ENCODE data around the gene CCDC85B. TPM values are rescaled to one million over a fixed set of nuclear protein-coding genes. Genes with fewer than 3 reads are reported as not detected.

Gene CCDC85B
- total RNA-seq, 6 experiments from 2014 or later, result 4.9 to 19.2 (median 6.6) TPM

DNA sequence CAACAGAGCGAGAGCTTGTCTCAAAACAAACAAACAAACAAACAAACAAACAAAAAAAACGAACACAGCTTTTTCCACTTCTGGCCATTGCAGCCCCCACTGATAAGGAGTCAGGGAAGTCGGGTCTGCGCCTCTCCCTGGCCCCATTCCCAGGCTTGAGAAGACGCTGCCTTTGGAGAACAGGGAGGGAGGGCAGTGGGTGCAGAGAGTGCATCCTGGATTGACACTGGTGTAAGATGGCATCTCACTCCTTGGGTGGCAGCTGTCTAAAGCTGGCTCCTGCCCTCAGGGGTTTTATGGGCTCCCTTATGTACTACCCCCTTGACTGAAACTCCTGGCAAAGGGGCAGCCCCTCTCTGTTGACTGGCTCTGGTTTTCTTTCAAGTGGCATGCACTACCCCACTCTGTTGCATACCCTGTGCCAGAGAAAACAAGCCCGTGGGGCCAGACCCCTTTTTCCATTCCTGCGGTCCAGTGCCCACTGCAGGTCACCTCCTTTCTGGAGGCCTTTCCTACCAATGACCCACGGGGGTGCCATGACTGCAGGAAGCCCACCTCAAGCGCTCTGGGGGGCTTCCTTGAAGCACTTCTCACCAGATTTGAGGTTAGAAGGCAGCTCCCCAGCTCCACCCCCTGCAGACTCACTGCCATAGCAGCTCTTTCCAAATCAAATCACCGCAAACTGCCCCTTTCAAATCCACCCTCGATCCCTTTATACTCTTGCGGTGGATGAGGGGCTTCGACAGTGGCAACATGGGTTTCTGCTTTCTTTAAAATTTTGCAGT, 41.5 kb downstream of the CCDC85B start:
- H3K9me3 ChIP-seq, result no peaks in the 10 kb centered on the region
- no peak for DNase-seq
- no peak for ATAC-seq
- no peaks in the 10 kb centered on the region for H3K36me3 ChIP-seq
- intact Hi-C loops (cut with DNase I), result no loop called here
- 43% methylated on average over 10 of the region's 13 CpGs for WGBS (ENCODE audit: insufficient coverage, low coverage, low lambda C conversion rate, missing lambda C conversion rate)
- no peaks in the 10 kb centered on the region for H3K4me1 ChIP-seq
- no peak overlapping the region for H3K27ac ChIP-seq
- H3K4me3 ChIP-seq, result no peak overlapping the region
- no peaks in the 10 kb centered on the region for H3K27me3 ChIP-seq
- no peak for TF ChIP-seq POLR2A (IDR thresholded peaks at IDR 0.05)
- TF ChIP-seq, protein P1, sequence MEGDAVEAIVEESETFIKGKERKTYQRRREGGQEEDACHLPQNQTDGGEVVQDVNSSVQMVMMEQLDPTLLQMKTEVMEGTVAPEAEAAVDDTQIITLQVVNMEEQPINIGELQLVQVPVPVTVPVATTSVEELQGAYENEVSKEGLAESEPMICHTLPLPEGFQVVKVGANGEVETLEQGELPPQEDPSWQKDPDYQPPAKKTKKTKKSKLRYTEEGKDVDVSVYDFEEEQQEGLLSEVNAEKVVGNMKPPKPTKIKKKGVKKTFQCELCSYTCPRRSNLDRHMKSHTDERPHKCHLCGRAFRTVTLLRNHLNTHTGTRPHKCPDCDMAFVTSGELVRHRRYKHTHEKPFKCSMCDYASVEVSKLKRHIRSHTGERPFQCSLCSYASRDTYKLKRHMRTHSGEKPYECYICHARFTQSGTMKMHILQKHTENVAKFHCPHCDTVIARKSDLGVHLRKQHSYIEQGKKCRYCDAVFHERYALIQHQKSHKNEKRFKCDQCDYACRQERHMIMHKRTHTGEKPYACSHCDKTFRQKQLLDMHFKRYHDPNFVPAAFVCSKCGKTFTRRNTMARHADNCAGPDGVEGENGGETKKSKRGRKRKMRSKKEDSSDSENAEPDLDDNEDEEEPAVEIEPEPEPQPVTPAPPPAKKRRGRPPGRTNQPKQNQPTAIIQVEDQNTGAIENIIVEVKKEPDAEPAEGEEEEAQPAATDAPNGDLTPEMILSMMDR (IDR thresholded peaks at IDR 0.05), result no peak

GRCh38 chr11:65932558-65932919, 42.1 kb downstream of the CCDC85B start:
- WGBS (ENCODE audit: insufficient coverage, low coverage, low lambda C conversion rate, missing lambda C conversion rate), result 44% methylated on average over 9 of the region's 9 CpGs
- TF ChIP-seq, protein P1 (IDR thresholded peaks at IDR 0.05), result no peak
- no peak for TF ChIP-seq POLR2A (IDR thresholded peaks at IDR 0.05)

GRCh38 chr11:65934014-65934413, 43.5 kb downstream of the CCDC85B start:
- DNase-seq (no peak), ATAC-seq (no peak)
- no peaks in the 10 kb centered on the region for H3K9me3 ChIP-seq
- intact Hi-C loops (cut with DNase I), result no loop called here
- 56% methylated on average over 3 of the region's 4 CpGs for WGBS (ENCODE audit: insufficient coverage, low coverage, low lambda C conversion rate, missing lambda C conversion rate)
- TF ChIP-seq, protein P1 (IDR thresholded peaks at IDR 0.05), result no peak
- no peak for TF ChIP-seq POLR2A (IDR thresholded peaks at IDR 0.05)
- no peak overlapping the region for H3K4me3 ChIP-seq
- no peaks in the 10 kb centered on the region for H3K27me3 ChIP-seq
- H3K27ac ChIP-seq, result no peak overlapping the region
- H3K4me1 ChIP-seq, result no peaks in the 10 kb centered on the region
- no peaks in the 10 kb centered on the region for H3K36me3 ChIP-seq

More at GRCh38 chr11:65932558-65932919, 42.1 kb downstream of the CCDC85B start:
- DNase-seq (no peak), ATAC-seq (no peak)
- intact Hi-C loops (cut with DNase I), result no loop called here
- Histone ChIP-seq H3K4me1 (no peaks in the 10 kb centered on the region), H3K4me3 (no peak overlapping the region), H3K27me3 (no peaks in the 10 kb centered on the region), H3K9me3 (no peaks in the 10 kb centered on the region), H3K36me3 (no peaks in the 10 kb centered on the region), H3K27ac (no peak overlapping the region)

DNA sequence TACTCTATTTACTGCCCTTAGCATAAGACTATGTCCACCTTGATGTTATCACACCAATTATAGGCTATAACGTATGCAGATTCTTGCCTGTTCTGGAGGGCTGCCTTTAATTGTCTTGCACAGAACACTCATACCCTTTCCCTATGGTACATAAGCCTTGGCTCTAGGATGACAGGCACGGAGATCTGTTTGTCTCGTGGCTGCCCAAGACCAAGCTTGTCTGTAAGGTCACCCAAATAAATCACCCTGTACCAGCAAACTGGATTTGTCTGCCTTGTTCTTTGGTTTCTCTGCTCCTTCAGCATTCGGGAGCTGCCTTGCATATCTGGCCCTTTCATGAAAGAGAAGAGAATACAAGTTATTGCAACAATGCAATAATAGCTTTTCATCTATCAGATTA, 47.3 kb downstream of the CCDC85B start:
- DNase-seq (no peak), ATAC-seq (no peak)
- Histone ChIP-seq H3K36me3 (no peaks in the 10 kb centered on the region), H3K27ac (no peak overlapping the region), H3K4me1 (no peaks in the 10 kb centered on the region), H3K27me3 (no peaks in the 10 kb centered on the region), H3K4me3 (no peak overlapping the region), H3K9me3 (no peaks in the 10 kb centered on the region)
- intact Hi-C loops (cut with DNase I), result no loop called here
- TF ChIP-seq, protein P1 (IDR thresholded peaks at IDR 0.05), result no peak
- TF ChIP-seq POLR2A (IDR thresholded peaks at IDR 0.05), result no peak
- WGBS (ENCODE audit: insufficient coverage, low coverage, low lambda C conversion rate, missing lambda C conversion rate), result 43% methylated on average over 3 of the region's 4 CpGs

Other genes starting within 250 kb of the CCDC85B start
- gene RELA, start 227.8 kb upstream of the CCDC85B start, total RNA-seq, result 10 to 100 TPM; 27.8 to 51.1 (median 41.9) TPM
- 10 to 100 TPM; 17.8 to 30.4 (median 24.0) TPM for gene KAT5, start 178.4 kb upstream of the CCDC85B start, total RNA-seq
- 10 to 100 TPM; 16.8 to 39.1 (median 26.1) TPM for gene RNASEH2C, start 169.9 kb upstream of the CCDC85B start, total RNA-seq
- 10 to 100 TPM in 3 of 6 experiments, 1 to 10 TPM in 3; 5.0 to 13.5 (median 9.7) TPM for gene AP5B1, start 109.7 kb upstream of the CCDC85B start, total RNA-seq
- not detected for gene OVOL1, start 103.6 kb upstream of the CCDC85B start, total RNA-seq
- under 1 TPM in 3 of 6 experiments, not detected in 3; 0.16 to 0.37 (median 0.31) TPM for gene SNX32, start 56.7 kb upstream of the CCDC85B start, total RNA-seq
- 100 to 1,000 TPM; 219 to 503 (median 313) TPM for gene CFL1, start 32.5 kb upstream of the CCDC85B start, total RNA-seq
- 10 to 100 TPM; 14.0 to 25.6 (median 19.7) TPM for gene MUS81, start 30.2 kb upstream of the CCDC85B start, total RNA-seq
- gene EFEMP2, start 17.9 kb upstream of the CCDC85B start, total RNA-seq, result 10 to 100 TPM in 1 of 6 experiments, 1 to 10 TPM in 5; 5.1 to 13.9 (median 7.8) TPM
- 1 to 10 TPM in 3 of 6 experiments, under 1 TPM in 3; 0.49 to 1.3 (median 1.0) TPM for gene CTSW, start 10.8 kb upstream of the CCDC85B start, total RNA-seq
- gene FIBP, start 2.2 kb upstream of the CCDC85B start, total RNA-seq, result 10 to 100 TPM; 19.4 to 66.1 (median 23.3) TPM
- 1 to 10 TPM in 1 of 6 experiments, under 1 TPM in 3, not detected in 2; 0.35 to 1.2 (median 0.89) TPM for gene FOSL1, start 9.7 kb downstream of the CCDC85B start, total RNA-seq
- gene C11orf68, start 28.4 kb downstream of the CCDC85B start, total RNA-seq, result 10 to 100 TPM in 4 of 6 experiments, 1 to 10 TPM in 2; 6.5 to 14.0 (median 12.4) TPM
- gene DRAP1, start 28.8 kb downstream of the CCDC85B start, total RNA-seq, result 10 to 100 TPM; 21.8 to 50.8 (median 32.6) TPM
- not detected for gene TSGA10IP, start 54.8 kb downstream of the CCDC85B start, total RNA-seq
- 10 to 100 TPM; 14.3 to 34.1 (median 20.6) TPM for gene SART1, start 71.1 kb downstream of the CCDC85B start, total RNA-seq
- 10 to 100 TPM; 11.5 to 22.1 (median 13.1) TPM for gene EIF1AD, start 111.5 kb downstream of the CCDC85B start, total RNA-seq
- gene BANF1, start 111.8 kb downstream of the CCDC85B start, total RNA-seq, result 10 to 100 TPM; 30.2 to 96.9 (median 72.0) TPM
- not detected for gene CST6, start 121.3 kb downstream of the CCDC85B start, total RNA-seq
- not detected for gene CATSPER1, start 135.8 kb downstream of the CCDC85B start, total RNA-seq
- not detected for gene GAL3ST3, start 158.5 kb downstream of the CCDC85B start, total RNA-seq
- gene SF3B2, start 161.7 kb downstream of the CCDC85B start, total RNA-seq, result 10 to 100 TPM; 52.2 to 85.4 (median 67.2) TPM
- 10 to 100 TPM in 4 of 6 experiments, 1 to 10 TPM in 2; 5.8 to 23.7 (median 12.5) TPM for gene PACS1, start 179.6 kb downstream of the CCDC85B start, total RNA-seq

All from right lobe of liver (tissue), 6 donors.